ENCODE data around the gene CLEC3B. TPM values are rescaled to one million over a fixed set of nuclear protein-coding genes. Genes with fewer than 3 reads are reported as not detected.

The CLEC3B gene
- total and polyA plus RNA-seq, 2 of the 8 experiments (the other 6 are each of a cell fraction or from before 2014, with no cell fraction given) = 0.32 TPM; not detected in 1

GRCh38 chr3:45029661-45030060 is 3.6 kb downstream of the CLEC3B start:
- H4K20me1 ChIP-seq (replicated peaks in 1 of 2; ENCODE audit: control insufficient read depth in 1 of 2, insufficient read depth in 2 of 2, low read length in 2 of 2) = peaks cover 0 to 3% of the 10 kb centered on the region in 2 experiments
- no peak overlapping the region for H3K14ac ChIP-seq (ENCODE audit: insufficient read length)
- H3K79me2 ChIP-seq (ENCODE audit: control insufficient read depth in 1 of 2, insufficient read depth in 2 of 2, low read length in 2 of 2) = no peaks in the 10 kb centered on the region
- no peaks in the 10 kb centered on the region; a peak in 3 of 7 replicates for H3K4me1 ChIP-seq (replicated peaks in 1 of 4; ENCODE audit: control insufficient read depth in 3 of 4, insufficient read depth in 4 of 4, low read length in 3 of 4)
- ChIA-PET CTCF (ENCODE audit: partially characterized antibody) (interaction anchor here (0.9 to 2.3 kb wide), 6 partner anchors 12 to 180 kb away, joined by 3 to 9 read pairs (median 7); no protein-coding TSS in a partner anchor), POLR2A (ENCODE audit: partially characterized antibody) (no interaction called here)
- H2BK20ac ChIP-seq (ENCODE audit: low read length) = no peak overlapping the region
- H2AK5ac ChIP-seq (ENCODE audit: low read depth, low read length) = no peak overlapping the region
- H3K9me3 ChIP-seq (ENCODE audit: insufficient read depth in 2 of 2, low read depth in 1 of 2, low read length in 1 of 2) = no peaks in the 10 kb centered on the region
- H2AFZ ChIP-seq (ENCODE audit: low read length) = no peak overlapping the region
- H3K9ac ChIP-seq (replicated peaks in 1 of 4; ENCODE audit: extremely low read depth in 1 of 4, low read depth in 3 of 4, low read length in 3 of 4) = no peak overlapping the region
- no peak overlapping the region for H3K4ac ChIP-seq (replicated peaks; ENCODE audit: insufficient read length, low read depth, low read length)
- no peaks in the 10 kb centered on the region for H3K79me1 ChIP-seq (ENCODE audit: low read depth, low read length)
- H2BK12ac ChIP-seq (ENCODE audit: low read depth, low read length) = no peak overlapping the region
- no peak overlapping the region for H3K56ac ChIP-seq (replicated peaks; ENCODE audit: insufficient read length, low read depth, low read length)
- H2BK5ac ChIP-seq (ENCODE audit: low read depth, low read length) = no peak overlapping the region
- no peak overlapping the region for H3K27ac ChIP-seq (ENCODE audit: low read depth, low read length)
- no peaks in the 10 kb centered on the region for H3K36me3 ChIP-seq (ENCODE audit: control insufficient read depth in 2 of 4, insufficient read depth in 4 of 4, low read length in 3 of 4)
- H3K23ac ChIP-seq (ENCODE audit: insufficient read length) = no peak overlapping the region
- H2BK15ac ChIP-seq (ENCODE audit: low read length) = no peak overlapping the region
- DNase-seq (ENCODE audit: low read depth in 1 of 2, low spot score in 2 of 2) (no peak), FAIRE-seq (no peak)
- H2BK120ac ChIP-seq (replicated peaks; ENCODE audit: low read depth, low read length) = no peak overlapping the region
- H3K27me3 ChIP-seq (replicated peaks in 1 of 4; ENCODE audit: control insufficient read depth in 3 of 4, extremely low read depth in 1 of 4, insufficient read depth in 3 of 4, low read length in 3 of 4) = peaks cover 0 to 9% (median 8%) of the 10 kb centered on the region in 4 experiments; a peak in 6 of 7 replicates
- H4K91ac ChIP-seq (replicated peaks; ENCODE audit: insufficient read length, low read length) = no peak overlapping the region
- H4K5ac ChIP-seq (ENCODE audit: insufficient read length, low read depth, low read length) = no peak overlapping the region
- 95% methylated on average over 5 of the region's 5 CpGs; no CpG with 5 or more reads in 1 of the 2 experiments for WGBS, 2 experiments (ENCODE audit: extremely low coverage in 1 of 2, insufficient coverage in 1 of 2, insufficient read length in 1 of 2, insufficient replicate concordance in 2 of 2, low coverage in 1 of 2, low lambda C conversion rate in 2 of 2, missing lambda C conversion rate in 1 of 2)
- no peaks in the 10 kb centered on the region for H3K23me2 ChIP-seq (ENCODE audit: low read depth, low read length)
- H3K4me2 ChIP-seq (ENCODE audit: insufficient read depth in 1 of 2, low read depth in 2 of 2, low read length in 2 of 2) = no peak overlapping the region
- no peak overlapping the region for H3K4me3 ChIP-seq (ENCODE audit: extremely low read depth in 1 of 4, insufficient read depth in 2 of 4, low read depth in 3 of 4, low read length in 4 of 4)
- H4K8ac ChIP-seq (ENCODE audit: extremely low read depth, insufficient read depth, low read length) = no peak overlapping the region
- no peak overlapping the region for H3K18ac ChIP-seq (ENCODE audit: extremely low read depth, low read length)
- TF ChIP-seq BCL11A (IDR thresholded peaks at IDR 0.05; ENCODE audit: low read depth in 2 of 2, low read length in 2 of 2) (no peak), CHD1 (IDR thresholded peaks at IDR 0.05; ENCODE audit: low read depth, low read length) (no peak), KDM1A (IDR thresholded peaks at IDR 0.05; ENCODE audit: borderline replicate concordance, low read length) (no peak), RAD21 (IDR thresholded peaks at IDR 0.05 in 1 of 2, conservative IDR thresholded peaks at IDR 0.05 in 1 of 2; ENCODE audit: low read depth in 2 of 2, low read length in 2 of 2) (no peak), NANOG (IDR thresholded peaks at IDR 0.05; ENCODE audit: insufficient read depth, low read depth, low read length, poor library complexity, severe bottlenecking) (no peak), CBX5 (IDR thresholded peaks at IDR 0.05; ENCODE audit: low read depth, low read length) (no peak), FOSL1 (IDR thresholded peaks at IDR 0.05; ENCODE audit: insufficient read depth, low read depth, low read length) (no peak), EGR1 (IDR thresholded peaks at IDR 0.05; ENCODE audit: borderline replicate concordance, low read depth, low read length) (no peak), POLR2A (IDR thresholded peaks at IDR 0.05; ENCODE audit: control extremely low read depth in 1 of 2, low read depth in 2 of 2, low read length in 2 of 2) (no peak), RXRA (IDR thresholded peaks at IDR 0.05; ENCODE audit: insufficient read depth, low read depth, low read length) (no peak), POU5F1 (IDR thresholded peaks at IDR 0.05; ENCODE audit: low read depth, low read length) (no peak), SUZ12 (IDR thresholded peaks at IDR 0.05; ENCODE audit: low read length) (no peak), ATF3 (IDR thresholded peaks at IDR 0.05; ENCODE audit: insufficient read depth, low read depth, low read length) (no peak)
